IMR-90 (cell line): ENCODE measurements around the gene TCF25. TPM values are rescaled to one million over a fixed set of nuclear protein-coding genes. Genes with fewer than 3 reads are reported as not detected.
A peak's percentile ranks its signal among the peaks of the same experiment; 100 is the strongest.
"Not testable (repeated sequence)": the region's sequence is repeated elsewhere in the genome, so short reads cannot be mapped to it uniquely, and the experiment has no call there.

Source experiments
- ATAC-seq: fragments of 200-7000 bp; cut with Tn5 transposase; 2 replicates; pipeline ENCODE4 v1.9.1; 2020; ENCODE audit warnings: low read depth, mild to moderate bottlenecking, moderate library complexity
- Bru-seq: library from RNA; stranded (reverse); fragments of 400-500 nt; gene quantifications from one replicate; lab custom pipeline; 2021; lab: Mats Ljungman, UMichigan
- BruChase-seq, 2 experiments: library from RNA; stranded (reverse); fragments of 400-500 nt; gene quantifications; one replicate each; lab custom pipeline; 2021; lab: Mats Ljungman, UMichigan
- BruUV-seq: library from RNA; stranded (reverse); fragments of 400-500 nt; replicated peaks from 2 replicates; lab custom pipeline; 2021; lab: Mats Ljungman, UMichigan
- CTCF ChIA-PET: fragments of 300-600 bp; formaldehyde crosslinking; extraction: SDS; loops from one replicate; lab custom pipeline; 2021; ENCODE audit warnings: antibody characterized with exemption; lab: Yijun Ruan, JAX
- POLR2A ChIA-PET: fragments of 300-600 bp; sonication (Branson Sonifier 250); formaldehyde crosslinking; loops from one replicate; lab custom pipeline; 2022; ENCODE audit warnings: antibody characterized with exemption; ENCODE audit not compliant: unreplicated experiment; lab: Charles Lee
- DNase-seq: peaks from one replicate; pipeline ENCODE4 v3.0.0; 2013
- H2AFZ ChIP-seq: replicated peaks from 2 replicates; pipeline ENCODE3; 2013; ENCODE audit warnings: low read length, mild to moderate bottlenecking; ENCODE audit not compliant: poor library complexity
- H2AK5ac ChIP-seq: 2 replicates; pipeline ENCODE4 v1.6.1; 2013; ENCODE audit warnings: low read depth, low read length, inconsistent platforms
- H2AK9ac ChIP-seq: replicated peaks from 2 replicates; pipeline ENCODE3; 2013; ENCODE audit warnings: mild to moderate bottlenecking, low read depth, low read length, moderate library complexity; ENCODE audit not compliant: poor library complexity
- H2BK120ac ChIP-seq: 2 replicates; pipeline ENCODE4 v1.6.1; 2013; ENCODE audit warnings: low read depth, low read length, inconsistent platforms
- H2BK15ac ChIP-seq: 3 replicates; pipeline ENCODE4 v1.6.1; 2013; ENCODE audit warnings: low read depth, low read length, inconsistent platforms
- H2BK20ac ChIP-seq: 2 replicates; pipeline ENCODE4 v1.6.1; 2013; ENCODE audit warnings: low read depth, mild to moderate bottlenecking, inconsistent platforms, low read length, moderate library complexity
- H2BK5ac ChIP-seq: 2 replicates; pipeline ENCODE4 v1.6.1; 2013; ENCODE audit warnings: mild to moderate bottlenecking, low read depth, low read length, inconsistent platforms; ENCODE audit not compliant: poor library complexity, severe bottlenecking
- H3K14ac ChIP-seq: replicated peaks from 2 replicates; pipeline ENCODE4 v1.6.1; 2013; ENCODE audit warnings: low read depth, low read length, inconsistent platforms
- H3K18ac ChIP-seq: 2 replicates; pipeline ENCODE4 v1.6.1; 2013; ENCODE audit warnings: low read depth, low read length, control low read depth
- H3K23ac ChIP-seq: 2 replicates; pipeline ENCODE4 v1.6.1; 2013; ENCODE audit warnings: low read depth, low read length, inconsistent platforms
- H3K27ac ChIP-seq: 2 replicates; pipeline ENCODE4 v1.5.1; 2013; ENCODE audit warnings: mild to moderate bottlenecking, control low read depth, low read length; ENCODE audit not compliant: insufficient read depth
- H3K27me3 ChIP-seq: 2 replicates; pipeline ENCODE4 v1.6.1; 2013; ENCODE audit warnings: low read length; ENCODE audit not compliant: control insufficient read depth, insufficient read depth
- H3K36me3 ChIP-seq: 2 replicates; pipeline ENCODE4 v1.6.1; 2013; ENCODE audit warnings: low read length, mixed read lengths; ENCODE audit not compliant: control insufficient read depth, insufficient read depth
- H3K4ac ChIP-seq: 2 replicates; pipeline ENCODE4 v1.6.1; 2013; ENCODE audit warnings: low read depth, low read length, inconsistent platforms
- H3K4me1 ChIP-seq: 2 replicates; pipeline ENCODE4 v1.6.1; 2013; ENCODE audit warnings: low read length, mixed read lengths; ENCODE audit not compliant: control insufficient read depth, insufficient read depth
- H3K4me2 ChIP-seq: 2 replicates; pipeline ENCODE4 v1.6.1; 2013; ENCODE audit warnings: low read depth, mild to moderate bottlenecking, control low read depth, low read length, moderate library complexity
- H3K4me3 ChIP-seq: 2 replicates; pipeline ENCODE4 v1.5.1; 2013; ENCODE audit warnings: low read depth, mild to moderate bottlenecking, control low read depth, low read length, moderate library complexity; ENCODE audit not compliant: insufficient read depth
- H3K56ac ChIP-seq: 2 replicates; pipeline ENCODE4 v1.6.1; 2013; ENCODE audit warnings: low read length, inconsistent platforms; ENCODE audit not compliant: insufficient read depth; ENCODE audit errors: extremely low read depth
- H3K79me1 ChIP-seq, 2 experiments: 2 replicates each; pipeline ENCODE4 v1.6.1; 2013; ENCODE audit warnings: low read length in 2 of 2, inconsistent platforms in 1 of 2, low read depth in 1 of 2
- H3K9ac ChIP-seq: 2 replicates; pipeline ENCODE4 v1.6.1; 2013; ENCODE audit warnings: low read depth, low read length, control low read depth
- H3K9me1 ChIP-seq: 2 replicates; pipeline ENCODE4 v1.6.1; 2013; ENCODE audit warnings: low read length, inconsistent platforms; ENCODE audit not compliant: insufficient read depth
- H3K9me3 ChIP-seq: 2 replicates; pipeline ENCODE4 v1.6.1; 2013; ENCODE audit warnings: low read length; ENCODE audit not compliant: control insufficient read depth, insufficient read depth
- H4K20me1 ChIP-seq: 2 replicates; pipeline ENCODE4 v1.6.1; 2013; ENCODE audit warnings: low read length, inconsistent platforms; ENCODE audit not compliant: insufficient read depth
- H4K5ac ChIP-seq: 2 replicates; pipeline ENCODE4 v1.6.1; 2013; ENCODE audit warnings: mild to moderate bottlenecking, low read depth, low read length, control low read depth
- H4K8ac ChIP-seq, 2 experiments: 2 replicates each; pipeline ENCODE4 v1.6.1; 2013; ENCODE audit warnings: low read depth in 2 of 2, low read length in 2 of 2, control low read depth in 1 of 2, inconsistent platforms in 1 of 2
- H4K91ac ChIP-seq: 2 replicates; pipeline ENCODE4 v1.6.1; 2013; ENCODE audit warnings: low read depth, low read length, inconsistent platforms; ENCODE audit not compliant: insufficient read depth
- MAZ ChIP-seq: IDR thresholded peaks from 2 replicates; pipeline ENCODE4 v1.6.1; 2012; ENCODE audit warnings: low read depth, mild to moderate bottlenecking, low read length, improper control_type of control experiment, moderate library complexity, borderline replicate concordance
- MXI1 ChIP-seq: IDR thresholded peaks from 2 replicates; pipeline ENCODE4 v1.6.1; 2012; ENCODE audit warnings: low read depth, mild to moderate bottlenecking, low read length, moderate library complexity, borderline replicate concordance
- POLR2A ChIP-seq: IDR thresholded peaks from 2 replicates; pipeline ENCODE4 v1.6.1; 2012; ENCODE audit warnings: mild to moderate bottlenecking, low read depth, low read length
- WGBS, 2 experiments: methylation state at CpG; one replicate each; pipeline versions ENCODE4 v1.1.5 to v1.1.7; 2013; ENCODE audit warnings: missing lambda C conversion rate in 2 of 2; ENCODE audit not compliant: insufficient read length in 1 of 2; ENCODE audit errors: extremely low coverage in 2 of 2; 5-methylcytosine and 5-hydroxymethylcytosine counted together
- dilution Hi-C: fragments of 300-500 bp; cut with HindIII; formaldehyde crosslinking; loops from one replicate; pipeline ENCODE4 v1.14.3; 2018; ENCODE audit warnings: low sequenced_read_pairs; ENCODE audit not compliant: unreplicated experiment
- in situ Hi-C: fragments of 300-500 bp; cut with MboI; formaldehyde crosslinking; loops from 3 replicates; pipeline ENCODE4 v1.14.3; 2019; ENCODE audit warnings: low sequenced_read_pairs, inconsistent platforms, mixed read lengths
- intact Hi-C: fragments of 100-400 bp; cut with micrococcal nuclease; formaldehyde crosslinking; loops from 2 replicates; pipeline ENCODE4 v1.10.0; 2022
- long read RNA-seq: library from polyadenylated mRNA; unstranded; transcript quantifications from one replicate; pipeline ENCODE4 v2.0.0, GENCODE V29; 2021; ENCODE audit not compliant: unreplicated experiment
- polyA plus RNA-seq, 3 experiments: library from polyadenylated mRNA; depleted of rRNA; stranded (reverse); fragments of >200 nt; gene quantifications; 2 replicates each; pipeline ENCODE4 v1.2.3, GENCODE V29; 2012; ENCODE audit warnings: low replicate concordance in 1 of 3
- total RNA-seq: library from RNA; depleted of rRNA; stranded (reverse); fragments of >200 nt; gene quantifications from 2 replicates; pipeline ENCODE4 v1.2.3, GENCODE V29; 2012; rRNA removed

Gene TCF25
- 119 and 127 TPM in 2 replicates for total RNA-seq
- polyA plus RNA-seq (2012; rRNA removed): 184 and 199 TPM in 2 replicates
- 143 and 185 TPM in 2 replicates for polyA plus RNA-seq (2012; cell fraction: cytosol; rRNA removed)
- polyA plus RNA-seq (2012; cell fraction: nucleus; rRNA removed; ENCODE audit: low replicate concordance): 445 and 688 TPM in 2 replicates
- percentile 90 among the genes with signal in this experiment for Bru-seq, nascent RNA
- percentile 96 among the genes with signal in this experiment for BruChase-seq, experiment 1, labeled RNA remaining after a 6-hour chase
- percentile 93 among the genes with signal in this experiment for BruChase-seq, experiment 2, labeled RNA remaining after a 2-hour chase
- long read RNA-seq, transcript TCF25-201 (18 exons, 2,233 nt): major isoform, 85 of 200 reads
- long read RNA-seq, partial matches to known transcripts: 69 of 200 reads
- long read RNA-seq, other reads (novel, unspliced or antisense): 41 of 200 reads

DNA sequence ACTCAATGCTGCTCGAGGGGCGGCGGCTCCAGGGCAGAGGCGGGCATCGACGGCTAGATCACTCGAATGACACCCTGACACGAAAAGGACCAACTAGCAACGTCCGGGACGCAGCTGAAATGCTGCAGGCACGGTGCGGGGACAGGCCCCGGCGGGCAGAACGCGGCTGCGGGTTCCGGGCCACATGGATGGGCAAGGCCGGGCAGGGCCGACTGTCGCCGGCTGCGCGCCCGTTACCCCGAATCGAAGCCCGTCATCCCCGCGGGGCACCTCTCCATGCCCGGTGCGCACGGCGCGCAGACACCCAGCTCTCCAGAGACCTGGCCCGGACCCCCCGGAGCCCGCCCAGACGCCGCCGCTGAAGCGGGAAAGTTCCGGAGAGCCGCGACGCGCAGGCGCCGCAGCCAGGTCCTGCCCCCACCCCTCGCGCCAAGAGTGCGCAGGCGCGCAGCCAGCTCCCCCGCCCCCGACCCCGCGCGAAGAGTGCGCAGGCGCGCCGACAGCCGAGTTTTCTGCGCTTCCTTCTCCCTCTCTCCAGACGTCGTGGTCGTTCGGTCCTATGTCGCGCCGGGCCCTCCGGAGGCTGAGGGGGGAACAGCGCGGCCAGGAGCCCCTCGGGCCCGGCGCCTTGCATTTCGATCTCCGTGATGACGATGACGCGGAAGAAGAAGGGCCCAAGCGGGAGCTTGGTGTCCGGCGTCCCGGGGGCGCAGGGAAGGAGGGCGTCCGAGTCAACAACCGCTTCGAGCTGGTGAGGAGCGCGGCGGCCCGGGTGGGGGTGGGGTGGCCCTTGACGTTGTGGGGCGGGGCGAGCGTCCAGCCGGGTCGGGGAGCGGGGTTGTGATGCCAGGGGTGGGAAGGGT is at the start of gene TCF25:
TSS of gene TCF25 (plus strand) at position 484 of the 863 bp plus-strand sequence. CDS start at position 560, 76 bp downstream.
- Histone ChIP-seq H3K79me1 (peaks cover 11 to 47% of the 10 kb centered on the region in 2 experiments), H4K20me1 (peaks cover 42% of the 10 kb centered on the region), H3K4ac (peak within 1 kb of the TSS; percentile 99), H2BK20ac (no peak within 1 kb of the TSS), H2AK5ac (peak within 1 kb of the TSS; percentile 100), H3K36me3 (peaks cover 14% of the 10 kb centered on the region), H4K91ac (peak within 1 kb of the TSS; percentile 99), H2BK15ac (peak within 1 kb of the TSS; percentile 36; the same call in 1 of the 3 replicates), H3K27me3 (no peaks in the 10 kb centered on the region), H3K9me1 (peaks cover 4% of the 10 kb centered on the region; the same call in 1 of the 2 replicates), H3K9me3 (no peaks in the 10 kb centered on the region), H3K18ac (peak within 1 kb of the TSS; percentile 96), H2BK5ac (peak within 1 kb of the TSS; percentile 98), H3K4me1 (peaks cover 9% of the 10 kb centered on the region), H3K14ac (peak within 1 kb of the TSS; percentile 99), H3K27ac (peak within 1 kb of the TSS; percentile 98), H2AFZ (peak within 1 kb of the TSS; percentile 96), H3K56ac (peak within 1 kb of the TSS; percentile 98), H3K4me3 (peak within 1 kb of the TSS; percentile 96), H2AK9ac (peak within 1 kb of the TSS; percentile 100), H3K9ac (peak within 1 kb of the TSS; percentile 99), H3K23ac (peak within 1 kb of the TSS; percentile 97), H3K4me2 (peak within 1 kb of the TSS; percentile 89), H4K5ac (peak within 1 kb of the TSS; percentile 97), H2BK120ac (peak within 1 kb of the TSS; percentile 83; the same call in 1 of the 2 replicates), H4K8ac (peak within 1 kb of the TSS; percentile 99 to 100)
- POLR2A ChIA-PET: interaction anchor here (0.5 to 0.6 kb wide), 2 partner anchors 27 to 35 kb away, joined by 3 to 4 read pairs; no protein-coding TSS in a partner anchor
- DNase-seq (peak; percentile 79), ATAC-seq (peak; percentile 49)
- CTCF ChIA-PET: interaction anchor here (0.6 kb wide), 1 partner anchor 9 kb away, joined by 3 read pairs; no protein-coding TSS in a partner anchor
- in situ Hi-C loops: no loop called here
- 1% methylated on average over 54 of the region's 104 CpGs; no CpG with 5 or more reads in 1 of the 2 experiments for WGBS, 2 experiments
- dilution Hi-C loops: no loop called here
- no TSS peak for BruUV-seq
- intact Hi-C loops: no loop called here
- TF ChIP-seq MXI1 (no peak; the same call in 1 of the 2 replicates), POLR2A (peak; percentile 95), MAZ (peak; percentile 70; the same call in 1 of the 2 replicates)

DNA sequence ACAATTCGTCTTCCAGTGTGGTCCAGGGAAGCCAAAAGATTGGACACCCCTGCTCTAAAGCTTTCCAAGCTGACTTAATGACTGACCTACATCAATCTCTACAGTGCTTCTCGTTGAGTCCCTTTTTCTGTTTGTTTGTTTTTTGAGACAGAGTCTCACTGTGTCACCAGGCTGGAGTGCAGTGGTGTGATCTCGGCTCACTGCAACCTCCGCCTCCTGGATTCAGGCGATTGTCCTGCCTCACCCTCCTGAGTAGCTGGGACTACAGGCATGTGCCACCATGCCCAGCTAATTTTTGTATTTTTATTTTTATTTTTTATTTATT is 49.6 kb upstream of the TCF25 start:
- H4K8ac ChIP-seq, H2BK5ac ChIP-seq, H3K14ac ChIP-seq, H2AFZ ChIP-seq, CTCF ChIA-PET, BruUV-seq, H3K27me3 ChIP-seq, H3K79me1 ChIP-seq, H2AK9ac ChIP-seq, H3K4ac ChIP-seq, H3K9me1 ChIP-seq, DNase-seq, H3K9ac ChIP-seq, H4K20me1 ChIP-seq, H3K4me1 ChIP-seq, H2BK20ac ChIP-seq, H2AK5ac ChIP-seq, H3K18ac ChIP-seq, H3K4me2 ChIP-seq, H3K4me3 ChIP-seq, H4K91ac ChIP-seq, H2BK120ac ChIP-seq, H3K9me3 ChIP-seq, H3K36me3 ChIP-seq, POLR2A ChIA-PET, ATAC-seq, intact Hi-C loops, H2BK15ac ChIP-seq, H3K56ac ChIP-seq, in situ Hi-C loops, H3K27ac ChIP-seq, H3K23ac ChIP-seq, H4K5ac ChIP-seq, dilution Hi-C loops: not testable (repeated sequence)
- WGBS, 2 experiments: no CpG with 5 or more reads among the region's 5 CpGs
